Measurements from ENCODE around the gene MAB21L2.

GRCh38 chr4:150543042-150543441 is 38.9 kb upstream of the MAB21L2 start:
- TF ChIP-seq EP300 (IDR thresholded peaks at IDR 0.05) (no peak), POLR2A (IDR thresholded peaks at IDR 0.05) (no peak), CTCF (IDR thresholded peaks at IDR 0.05) (no peak), POLR2AphosphoS5 (IDR thresholded peaks at IDR 0.05) (no peak)
